Vagina (tissue), 2 donors: ENCODE data around the gene PDE4D.

ENCODE experiments used
- CTCF ChIP-seq, 3 experiments: fragments of 450-650 bp in 2 of 3; fragments of 200-600 bp in 1 of 3; sonication (generic) in 1 of 3; IDR thresholded peaks; one replicate each; pipeline ENCODE4 v1.5.1; 2017 to 2019; ENCODE audit warnings: antibody characterized with exemption in 3 of 3, mild to moderate bottlenecking in 2 of 3, moderate library complexity in 2 of 3
- POLR2A ChIP-seq, 2 donors: fragments of 450-650 bp; IDR thresholded peaks; one replicate each; pipeline ENCODE4 v1.6.1; 2017; ENCODE audit warnings: antibody characterized with exemption in 2 of 2, mild to moderate bottlenecking in 2 of 2, moderate library complexity in 2 of 2

- TF ChIP-seq POLR2A (IDR thresholded peaks at IDR 0.05), result no peak
- TF ChIP-seq CTCF (IDR thresholded peaks at IDR 0.05), result no peak
Measured at GRCh38 chr5:58922461-58923171, 970.9 kb downstream of the PDE4D start.
